DMS 273 treated with DMSO at 0.1 percent for 48 hours (cell line): ENCODE measurements around the gene NAGLU.

Experiments used
- DNase-seq: peaks from one replicate; lab custom pipeline; 2025; lab: John Stamatoyannopoulos, UW

Gene NAGLU

DNA sequence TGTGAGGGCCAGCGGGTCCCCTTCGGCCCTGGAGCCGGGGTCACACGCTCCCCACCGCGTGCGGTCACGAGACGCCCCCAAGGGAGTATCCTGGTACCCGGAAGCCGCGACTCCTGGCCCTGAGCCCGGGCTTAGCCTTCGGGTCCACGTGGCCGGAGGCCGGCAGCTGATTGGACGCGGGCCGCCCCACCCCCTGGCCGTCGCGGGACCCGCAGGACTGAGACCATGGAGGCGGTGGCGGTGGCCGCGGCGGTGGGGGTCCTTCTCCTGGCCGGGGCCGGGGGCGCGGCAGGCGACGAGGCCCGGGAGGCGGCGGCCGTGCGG, at the start of gene NAGLU:
Gene NAGLU, plus strand, starts transcription at position 194 of the 324 bp plus-strand sequence. Its CDS starts 32 bp downstream, at position 226.
- peak; percentile 24 for DNase-seq

DNA sequence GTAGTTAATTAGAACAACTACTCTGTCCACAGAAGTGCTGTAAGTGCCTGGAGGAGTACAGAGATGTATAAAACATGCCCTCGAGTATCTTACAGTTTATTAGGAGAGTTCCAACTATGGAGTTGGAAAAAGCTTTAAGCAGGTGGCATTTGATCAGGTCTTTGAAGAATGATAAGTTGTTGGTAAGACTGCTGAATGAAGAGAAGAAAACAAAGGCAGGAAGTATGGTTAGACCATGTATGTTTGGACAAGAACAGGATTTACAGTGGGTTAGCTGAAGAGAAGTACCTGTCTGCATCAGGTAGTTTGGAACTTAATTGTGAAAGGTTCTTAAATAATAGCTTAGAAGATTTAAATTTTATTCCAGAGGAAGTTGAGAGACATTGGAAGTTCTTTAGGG, 48.0 kb upstream of the NAGLU start:
- DNase-seq: no peak

DNA sequence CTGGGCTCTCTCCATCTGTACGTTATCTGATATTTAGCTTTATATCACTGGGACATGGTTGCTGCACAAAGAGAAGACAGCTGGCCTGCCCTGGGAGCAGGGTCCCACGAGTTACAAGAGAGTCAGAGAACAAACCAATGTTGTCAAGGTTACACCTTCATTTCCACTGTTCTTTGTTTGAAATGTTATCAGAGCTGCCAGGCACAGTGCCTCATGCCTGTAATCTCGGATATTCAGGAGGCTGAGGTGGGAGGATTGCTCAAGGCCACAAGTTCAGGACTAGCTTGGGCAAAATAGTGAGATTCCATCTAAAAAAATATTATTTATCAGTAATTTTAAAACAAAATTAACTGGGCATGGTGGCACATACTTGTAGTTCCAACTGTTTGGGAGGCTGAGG, 42.7 kb upstream of the NAGLU start:
- peak; percentile 57 for DNase-seq

GRCh38 chr17:42494673-42495072, 41.4 kb upstream of the NAGLU start:
- no peak for DNase-seq

GRCh38 chr17:42498828-42499227, 37.2 kb upstream of the NAGLU start:
- DNase-seq: no peak

DNA sequence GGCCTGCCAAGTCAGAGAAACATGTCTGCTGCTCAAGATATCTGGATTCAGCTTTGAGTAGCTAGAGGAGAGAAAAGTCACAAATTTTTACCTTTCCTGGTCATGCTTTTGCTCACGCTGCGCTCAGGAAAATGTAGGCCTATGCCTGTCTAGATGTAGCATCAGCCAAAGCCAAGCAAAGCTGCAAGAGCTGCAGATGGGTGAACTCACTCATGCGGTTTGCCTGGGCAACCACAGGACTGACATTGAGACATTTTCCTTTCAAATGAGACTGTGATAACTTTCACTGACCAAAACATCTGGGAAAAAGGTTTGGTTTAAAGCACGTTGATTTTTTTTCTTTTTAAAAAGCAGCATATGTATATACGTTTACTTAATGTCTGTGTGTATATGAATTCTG, 34.0 kb upstream of the NAGLU start:
- DNase-seq: no peak

DNA sequence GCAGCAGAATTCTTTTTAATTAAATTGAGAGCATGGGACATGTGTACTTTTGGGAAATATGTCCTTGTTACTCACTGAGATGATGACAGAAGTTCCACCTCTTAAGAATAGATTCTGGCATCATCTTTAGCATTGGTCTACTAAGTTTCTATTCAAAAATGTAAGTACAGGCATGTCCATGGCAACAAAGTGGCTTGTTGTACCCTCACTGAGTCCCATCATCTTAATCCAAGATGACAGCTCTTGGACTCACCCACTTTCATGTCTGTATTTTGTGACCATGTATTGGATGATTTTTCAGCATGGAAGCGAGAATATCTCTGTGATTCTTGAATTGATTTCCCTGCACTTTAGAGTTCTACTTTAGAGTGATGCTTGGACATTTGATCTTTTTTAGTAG, 33.1 kb upstream of the NAGLU start:
- no peak for DNase-seq

DNA sequence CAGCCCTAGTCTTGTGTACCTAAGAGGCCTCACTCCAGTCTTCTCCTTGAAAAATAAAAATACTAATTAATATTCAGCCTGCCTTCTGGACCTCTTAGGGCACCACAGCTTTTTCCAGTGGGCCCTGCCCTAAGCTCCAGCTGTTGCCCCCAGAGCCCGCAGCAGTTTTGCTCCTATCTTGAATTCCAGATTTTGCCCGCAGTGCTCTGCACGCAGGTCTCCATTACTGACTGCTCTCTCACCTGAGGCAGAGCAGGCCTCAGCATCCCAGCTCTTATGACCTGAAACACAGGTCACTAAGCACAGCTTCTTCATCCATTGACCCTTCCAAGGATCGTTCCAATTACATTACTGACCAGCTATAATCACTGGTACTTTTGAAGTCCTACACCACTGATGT, 28.4 kb upstream of the NAGLU start:
- no peak for DNase-seq

- no peak for DNase-seq
Measured at GRCh38 chr17:42508426-42509165, 27.4 kb upstream of the NAGLU start.

DNA sequence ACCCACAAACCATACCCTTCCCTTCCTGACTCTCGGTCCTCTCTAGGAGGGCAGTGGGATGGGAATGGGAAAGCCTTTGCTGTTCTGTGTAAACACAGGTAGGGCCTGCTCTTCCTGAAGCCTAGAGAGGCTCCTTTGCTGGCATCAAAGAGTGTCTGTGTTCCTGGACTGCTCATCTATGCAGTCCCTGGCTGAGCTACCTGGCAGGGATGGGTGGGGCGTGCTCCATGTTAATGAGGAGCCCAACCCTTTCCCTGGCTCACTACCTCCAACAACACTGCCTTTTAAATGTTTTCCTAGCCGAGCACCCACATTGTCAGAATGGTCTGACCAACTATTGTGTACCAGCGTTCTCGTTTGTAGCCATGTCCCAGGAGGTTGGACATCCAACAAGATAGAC, 26.6 kb upstream of the NAGLU start:
- no peak for DNase-seq

DNA sequence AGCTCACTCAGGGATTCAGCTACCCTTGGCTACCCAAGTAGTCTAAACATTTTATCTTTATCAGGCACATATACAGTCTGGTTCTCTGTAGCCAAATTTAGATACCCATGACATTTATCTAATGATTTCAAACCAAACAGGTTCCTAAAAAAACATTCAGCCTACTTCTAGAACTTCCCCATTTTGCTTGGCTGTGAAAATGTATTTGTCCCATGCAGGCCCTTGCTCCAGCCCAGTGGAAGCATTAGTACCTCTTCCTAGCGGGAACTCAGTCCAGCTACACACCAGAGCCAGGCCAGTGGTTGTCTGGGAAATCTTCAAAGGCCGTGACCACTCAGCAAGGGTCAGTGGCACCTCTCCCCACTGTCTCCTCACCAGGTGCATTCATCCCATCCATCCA, 26.2 kb upstream of the NAGLU start:
- DNase-seq: no peak

- DNase-seq: no peak
Measured at GRCh38 chr17:42512246-42512645, 23.8 kb upstream of the NAGLU start.

DNA sequence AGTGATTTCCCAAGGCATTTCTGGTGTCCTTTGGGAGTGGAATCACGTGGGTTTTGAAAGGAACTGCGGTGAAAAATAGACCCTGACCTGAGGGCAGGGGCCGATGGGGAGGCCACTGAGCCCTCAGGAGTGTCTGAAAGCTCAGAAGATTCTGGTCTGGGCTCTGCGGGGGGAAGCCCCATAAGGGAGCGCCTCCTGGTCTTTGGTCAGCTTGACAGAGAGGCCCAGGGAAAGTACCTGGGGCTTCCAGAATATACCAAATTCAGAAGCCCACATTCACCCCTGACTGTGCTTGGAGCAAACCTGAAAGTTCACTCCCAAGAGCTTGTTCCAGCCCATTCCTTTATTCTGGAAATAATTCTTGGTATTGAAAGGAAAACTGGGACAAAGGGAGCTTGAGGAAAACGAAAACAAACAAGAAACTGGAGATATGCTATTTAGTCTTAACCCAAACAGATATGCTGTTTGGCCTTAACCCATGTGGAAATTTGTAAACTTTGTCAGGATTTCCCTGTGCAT, 23.2 kb upstream of the NAGLU start:
- DNase-seq: no peak

DNA sequence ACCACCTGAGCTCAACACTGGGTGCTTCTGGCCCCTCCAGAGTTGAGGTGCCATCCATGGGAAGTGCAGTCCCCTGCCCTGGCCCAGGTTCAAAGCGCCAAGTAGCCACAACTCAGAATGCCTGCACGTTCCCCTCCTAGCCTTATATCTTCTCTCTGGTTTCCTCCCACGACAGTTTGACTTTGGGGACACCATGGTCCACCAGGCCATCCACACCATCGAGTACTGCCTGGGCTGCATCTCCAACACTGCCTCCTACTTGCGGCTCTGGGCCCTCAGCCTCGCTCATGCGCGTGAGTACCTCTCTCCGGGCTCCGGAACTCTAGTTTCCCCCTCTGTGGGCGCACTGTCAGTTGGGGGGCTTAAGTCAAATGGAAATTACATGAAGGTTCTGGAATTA, 22.4 kb upstream of the NAGLU start:
- DNase-seq: no peak

- no peak for DNase-seq
Measured at GRCh38 chr17:42514279-42514678, 21.8 kb upstream of the NAGLU start.

GRCh38 chr17:42514867-42515266, 21.2 kb upstream of the NAGLU start:
- DNase-seq: no peak

DNA sequence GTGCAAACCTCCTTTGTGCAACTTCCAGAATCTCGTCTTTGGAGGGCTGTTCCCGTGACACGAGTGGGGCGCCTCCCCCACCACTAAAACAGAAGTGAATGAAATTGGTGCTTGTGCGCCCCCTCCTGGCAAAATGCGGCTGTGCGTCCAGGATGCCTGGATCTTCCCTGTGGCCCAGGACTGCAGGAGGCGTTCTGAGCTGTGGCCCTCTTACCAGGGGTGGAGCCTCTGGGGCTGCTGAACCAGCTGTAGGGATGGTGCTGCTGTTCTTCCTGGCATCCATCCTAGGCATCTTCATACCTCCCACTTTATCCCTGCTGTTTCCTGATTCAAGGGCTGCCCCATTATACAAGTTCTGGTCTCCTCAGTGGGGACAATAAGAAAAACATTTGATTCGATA, 18.5 kb upstream of the NAGLU start:
- DNase-seq: peak; percentile 77

GRCh38 chr17:42518046-42518754, 17.8 kb upstream of the NAGLU start:
- DNase-seq: peak; percentile 43

DNA sequence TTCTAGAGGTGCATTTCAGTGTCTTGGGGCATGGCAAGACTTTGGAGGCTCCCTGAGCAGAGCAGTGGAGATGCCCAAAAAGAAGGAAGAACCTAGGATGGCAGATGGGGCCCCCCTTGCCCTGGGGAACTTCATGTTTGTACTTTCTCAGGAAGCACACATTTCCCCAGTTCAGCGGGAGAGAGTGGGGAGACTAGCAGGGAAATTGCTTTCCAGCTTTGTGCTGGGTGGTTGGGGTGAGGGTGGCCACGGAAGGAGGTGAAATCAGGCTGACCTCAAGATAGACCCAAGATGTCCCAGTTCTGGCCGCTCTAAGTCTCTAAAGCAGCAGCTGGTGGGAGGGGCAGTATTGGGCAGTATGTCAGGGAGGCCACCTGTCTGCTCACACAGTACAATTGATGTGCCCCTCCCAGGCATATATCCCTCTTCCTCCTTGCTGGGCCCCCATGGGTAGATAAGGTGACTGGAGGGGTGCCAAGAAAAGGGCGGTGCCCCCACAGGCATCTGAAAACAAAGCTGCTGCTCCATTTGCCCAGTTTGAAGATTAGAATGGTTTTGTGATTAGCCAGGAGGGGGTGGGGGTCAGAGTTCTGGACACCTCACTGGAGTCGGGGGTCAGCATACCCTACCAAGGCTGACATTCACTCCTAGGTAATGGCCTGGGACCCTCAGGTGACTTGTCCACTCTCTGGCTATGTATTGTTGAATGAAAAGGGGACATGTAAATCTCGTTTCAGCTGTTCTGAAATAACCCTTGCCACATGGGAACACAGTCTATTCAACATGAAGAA, 17.1 kb upstream of the NAGLU start:
- peak; percentile 81 for DNase-seq

- DNase-seq: peak; percentile 34
Measured at GRCh38 chr17:42519546-42520491, 16.2 kb upstream of the NAGLU start.

- DNase-seq: no peak
Measured at GRCh38 chr17:42520540-42520951, 15.5 kb upstream of the NAGLU start.

DNA sequence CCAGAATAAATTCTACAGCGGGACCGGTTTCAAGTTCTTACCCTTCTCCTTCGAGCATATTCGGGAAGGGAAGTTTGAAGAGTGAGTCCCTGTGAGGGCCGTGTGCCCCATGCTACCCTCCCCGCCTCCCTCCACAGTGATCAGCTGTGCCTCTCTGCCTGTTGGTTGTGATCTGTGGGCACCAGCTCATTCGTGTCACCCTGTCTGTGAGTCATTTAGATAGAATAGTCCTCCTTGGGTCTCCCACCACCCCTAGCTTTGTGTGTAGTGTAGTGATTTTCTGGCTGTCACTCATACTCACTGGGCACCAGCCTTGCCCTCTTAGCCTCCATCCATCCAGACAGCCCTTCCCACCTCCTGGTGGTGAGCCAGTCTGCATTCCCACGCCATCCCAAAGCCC, 15.0 kb upstream of the NAGLU start:
- no peak for DNase-seq
